ENCODE data around the gene RAPGEF1.

DNA sequence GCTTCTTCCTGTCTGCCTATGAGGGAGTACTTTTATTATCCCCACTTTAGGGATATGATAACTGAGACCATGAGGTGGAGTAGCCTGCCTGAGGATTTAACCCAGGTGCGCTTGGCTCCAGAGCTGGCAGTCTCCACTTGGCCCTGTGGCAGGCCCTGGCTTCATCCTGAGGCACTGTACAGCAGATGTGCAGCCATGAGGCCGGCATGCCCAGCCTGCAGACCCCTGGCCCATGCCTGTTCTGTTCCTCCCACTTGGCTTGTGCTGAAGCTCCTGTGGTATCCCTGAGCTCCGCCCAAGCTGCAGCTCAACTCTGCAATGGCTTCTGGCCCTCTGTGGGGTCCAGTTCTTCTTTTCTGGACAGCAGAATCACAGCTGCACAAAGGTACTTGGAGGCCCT lies 31.8 kb upstream of the RAPGEF1 start:
- no peak for TF ChIP-seq CTCF (IDR thresholded peaks at IDR 0.05)
- TF ChIP-seq ZFX (IDR thresholded peaks at IDR 0.05; ENCODE audit: borderline replicate concordance): no peak

Measured in 22Rv1 (cell line).